Peyer's patch (tissue), 4 donors: Measurements from ENCODE around the gene TRIM52.

Source experiments
- CTCF ChIP-seq, 6 experiments: fragments of 450-650 bp in 4 of 6; fragments of 200-600 bp in 2 of 6; sonication (generic) in 1 of 6; IDR thresholded peaks; one replicate each; pipeline ENCODE4 v1.5.1; 2017 to 2019; ENCODE audit warnings: antibody characterized with exemption in 6 of 6, mild to moderate bottlenecking in 3 of 6, moderate library complexity in 1 of 6
- POLR2A ChIP-seq, 2 donors: fragments of 450-650 bp; IDR thresholded peaks; one replicate each; pipeline ENCODE4 v1.5.1; 2017; ENCODE audit warnings: antibody characterized with exemption in 2 of 2, mild to moderate bottlenecking in 2 of 2, moderate library complexity in 2 of 2

GRCh38 chr5:181246276-181247049 lies 14.5 kb downstream of the TRIM52 start:
- peak in 1 of 6 experiments; percentile 10 for TF ChIP-seq CTCF (IDR thresholded peaks at IDR 0.05)
- peak; percentile 62 to 88 for TF ChIP-seq POLR2A (IDR thresholded peaks at IDR 0.05)
